Inflammatory macrophage (primary cell): ENCODE results near the gene NCLN.
A peak's percentile ranks its signal among the peaks of the same experiment; 100 is the strongest.
"Not testable (repeated sequence)": the region's sequence is repeated elsewhere in the genome, so short reads cannot be mapped to it uniquely, and the experiment has no call there.

Experiments used
- DNase-seq, 2 donors: peaks; one replicate each; pipeline ENCODE4 v3.0.0-alpha.2; 2020 to 2022

NCLN gene

GRCh38 chr19:3225677-3226093 is 40.0 kb downstream of the NCLN start:
- no peak for DNase-seq

- no peak for DNase-seq
Observed at GRCh38 chr19:3227054-3227626, 41.4 kb downstream of the NCLN start.

DNA sequence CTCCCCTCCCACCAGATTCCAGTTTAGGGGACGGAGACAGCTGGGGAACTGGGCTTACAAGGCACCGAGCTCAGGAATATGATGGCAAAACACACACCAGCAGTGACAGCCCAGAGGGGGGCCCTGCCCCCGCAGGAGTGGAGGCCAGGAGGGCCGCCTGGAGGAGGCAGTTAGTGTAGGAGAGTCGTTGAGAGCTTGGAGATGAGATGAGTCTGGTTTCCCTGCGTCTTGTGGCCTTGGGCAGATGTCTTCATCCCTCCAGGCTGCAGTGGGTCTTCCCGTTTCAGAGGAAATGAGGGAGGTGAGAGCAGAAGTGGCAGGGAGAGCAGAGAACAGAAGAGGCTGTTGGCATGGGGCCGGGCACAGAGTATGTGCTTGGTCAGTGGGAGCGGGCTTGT is 43.6 kb downstream of the NCLN start:
- no peak for DNase-seq

- DNase-seq: no peak
Observed at GRCh38 chr19:3229888-3230496, 44.3 kb downstream of the NCLN start.

DNA sequence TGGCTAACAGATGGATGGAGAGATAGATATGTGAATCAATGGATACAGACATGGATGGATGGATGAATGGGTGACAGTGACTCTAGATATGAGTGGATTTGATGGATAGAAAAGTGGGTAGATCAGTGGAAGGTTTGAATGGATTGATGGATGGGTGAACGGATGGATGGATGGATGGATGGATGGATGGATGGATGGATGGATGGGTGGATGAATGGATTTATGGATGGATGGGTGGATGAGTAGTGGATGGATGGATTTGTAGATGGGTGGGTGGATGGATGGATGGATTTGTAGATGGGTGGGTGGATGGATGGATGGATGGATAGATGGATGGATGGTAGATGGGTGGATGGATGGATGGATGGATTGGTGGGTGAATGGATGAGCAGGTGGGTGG is 45.6 kb downstream of the NCLN start:
- DNase-seq: no peak

DNA sequence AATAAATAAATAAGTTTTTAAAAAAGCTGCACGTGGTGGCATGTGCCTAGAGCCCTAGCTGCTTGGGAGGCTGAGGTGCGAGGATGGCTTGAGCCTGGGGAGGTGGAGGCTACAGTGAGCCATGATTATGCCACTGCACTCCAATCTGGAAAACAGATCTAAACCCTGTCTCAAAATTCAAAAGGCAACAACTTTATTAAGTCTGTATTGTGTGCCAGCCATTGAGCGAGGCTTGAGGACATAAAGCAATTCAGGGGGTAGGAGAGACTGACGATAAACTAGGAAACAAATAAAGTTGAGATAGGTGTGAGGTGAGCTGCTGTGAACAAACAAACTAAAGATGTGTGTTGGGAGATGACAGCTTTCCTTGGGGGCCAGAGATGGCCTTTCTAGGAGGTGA is 47.4 kb downstream of the NCLN start:
- no peak for DNase-seq

GRCh38 chr19:3233831-3234230 is 48.1 kb downstream of the NCLN start:
- no peak for DNase-seq

GRCh38 chr19:3234800-3235199 is 49.1 kb downstream of the NCLN start:
- DNase-seq: no peak

- not testable (repeated sequence) for DNase-seq
Observed at GRCh38 chr19:3235604-3236003, 49.9 kb downstream of the NCLN start.

GRCh38 chr19:3236272-3236671 is 50.5 kb downstream of the NCLN start:
- no peak for DNase-seq

DNA sequence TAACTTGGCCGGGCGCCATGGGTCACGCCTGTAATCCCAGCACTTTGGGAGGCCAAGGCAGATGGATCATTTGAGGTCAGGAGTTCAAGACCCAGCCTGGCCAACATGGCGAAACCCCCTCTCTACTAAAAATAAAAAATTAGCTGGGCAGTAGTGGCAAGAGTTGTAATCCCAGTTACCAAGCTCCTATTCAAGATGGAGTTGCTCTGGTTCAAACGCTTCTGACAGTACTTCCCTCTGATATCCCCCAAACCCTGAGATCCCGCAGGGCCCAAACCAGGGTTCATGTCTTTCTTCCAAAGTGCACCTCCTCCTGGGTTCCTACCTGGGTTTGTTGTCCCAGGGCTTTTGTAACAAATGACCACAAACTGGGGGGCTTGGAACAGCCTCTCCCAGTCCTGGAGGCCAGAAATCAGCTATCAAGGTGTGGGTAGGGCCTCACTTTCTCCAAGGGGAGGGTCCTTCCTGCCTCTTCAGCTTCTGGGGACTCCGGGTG is 52.4 kb downstream of the NCLN start:
- DNase-seq: no peak

DNA sequence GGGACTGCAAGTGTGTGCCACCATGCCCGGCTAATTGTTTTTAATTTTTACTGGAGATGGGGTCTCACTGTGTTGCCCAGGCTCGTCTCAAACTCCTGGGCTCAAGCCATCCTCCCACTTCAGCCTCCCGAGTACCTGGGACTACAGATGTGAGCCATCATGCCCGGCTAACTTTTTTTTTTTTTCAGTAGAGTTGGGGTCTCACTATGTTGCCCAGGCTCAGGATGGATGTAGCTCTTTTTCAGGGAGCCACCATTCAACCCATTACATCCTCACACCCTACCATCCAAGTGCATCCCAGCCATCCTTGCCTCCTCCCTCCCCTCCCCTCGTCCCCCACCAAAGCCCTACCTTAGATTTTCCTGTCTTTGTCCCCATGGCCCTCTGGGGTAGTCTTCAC is 53.6 kb downstream of the NCLN start:
- no peak for DNase-seq

DNA sequence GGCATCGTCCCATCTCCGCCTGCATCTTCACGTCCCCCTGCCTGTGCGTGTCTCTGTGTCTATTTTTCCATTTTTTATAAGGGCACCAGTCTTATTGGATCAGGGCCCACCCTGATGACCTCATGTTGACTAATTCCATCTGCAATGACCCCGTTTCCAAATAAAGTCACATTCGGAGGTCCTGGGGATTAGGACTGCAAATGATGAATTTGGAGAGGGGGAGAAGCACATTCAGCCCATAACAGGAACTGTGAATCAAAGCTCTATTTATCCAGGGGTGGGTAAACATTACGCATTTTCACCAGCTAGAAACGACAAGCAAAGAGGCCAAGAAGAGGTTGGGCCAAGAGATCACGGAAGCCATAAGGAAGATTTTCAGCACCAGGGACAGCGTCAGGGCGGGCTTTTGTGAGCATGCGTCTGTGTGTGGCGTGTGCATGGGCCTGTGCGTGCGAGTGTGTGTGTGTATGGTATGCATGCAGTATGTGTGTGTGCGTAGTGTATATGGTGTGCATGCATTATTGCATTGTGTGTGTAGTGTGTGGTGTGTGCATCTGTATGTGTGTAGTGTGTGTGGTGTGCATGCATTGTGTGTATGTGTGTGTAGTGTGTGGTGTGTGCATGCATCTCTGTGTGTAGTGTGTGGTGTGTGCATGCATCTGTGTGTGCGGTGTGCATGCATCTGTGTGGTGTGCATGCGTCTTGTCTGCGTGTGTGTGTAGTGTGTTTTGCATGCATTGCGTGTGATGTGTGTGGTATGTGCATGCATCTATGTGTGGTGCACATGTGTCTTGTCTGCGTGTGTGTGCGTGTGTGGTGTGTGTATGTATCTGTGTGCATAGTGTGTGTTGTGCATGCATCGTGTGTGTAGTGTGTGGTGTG is 58.3 kb downstream of the NCLN start:
- DNase-seq: peak; percentile 31 to 55

DNA sequence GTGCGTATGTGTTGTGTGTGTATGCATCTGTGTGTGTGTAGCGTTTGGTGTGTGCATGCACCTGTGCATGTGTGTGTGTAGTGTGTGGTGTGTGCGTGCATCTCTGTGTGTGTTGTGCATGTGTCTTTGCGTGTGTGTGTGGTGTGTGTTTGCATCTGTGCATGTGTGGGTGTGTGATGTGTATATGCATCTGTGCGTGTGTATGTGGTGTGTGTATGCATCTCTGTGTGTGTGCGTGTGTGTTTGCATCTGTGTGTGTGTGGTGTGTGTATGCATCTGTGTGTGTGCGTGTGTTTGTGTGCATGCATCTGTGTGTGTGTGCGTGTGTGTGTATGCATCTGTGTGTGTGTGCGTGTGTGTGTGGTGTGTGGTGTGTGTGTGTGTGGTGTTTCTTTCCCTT is 59.3 kb downstream of the NCLN start:
- DNase-seq: no peak

DNA sequence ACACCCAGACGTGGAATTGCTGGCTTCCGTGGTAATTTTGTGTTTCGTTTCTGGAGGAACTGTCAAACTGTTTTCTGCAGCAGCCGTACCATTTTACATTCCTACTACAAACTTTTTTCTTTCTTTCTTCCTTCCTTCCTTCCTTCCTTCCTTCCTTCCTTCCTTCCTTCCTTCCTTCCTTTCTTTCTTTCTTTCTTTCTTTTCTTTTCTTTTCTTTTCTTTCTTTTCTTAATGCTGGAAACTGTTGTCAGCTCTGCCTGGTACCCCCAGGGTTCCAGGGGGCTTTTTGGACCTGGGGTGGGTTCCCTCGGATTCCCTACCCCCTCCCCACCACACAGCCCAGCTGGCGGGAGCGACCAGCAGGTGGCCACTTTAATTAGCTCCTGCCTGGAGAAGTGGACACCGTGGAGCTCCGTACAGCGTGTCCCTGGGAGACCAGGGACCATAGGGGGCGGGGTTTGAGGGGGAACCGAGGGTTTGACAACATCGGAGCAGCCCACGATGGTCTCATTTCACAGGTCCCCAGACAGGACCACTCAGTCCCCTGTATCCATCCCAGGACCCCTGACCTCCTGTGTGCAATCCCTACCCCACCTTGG is 63.1 kb downstream of the NCLN start:
- DNase-seq: no peak

DNA sequence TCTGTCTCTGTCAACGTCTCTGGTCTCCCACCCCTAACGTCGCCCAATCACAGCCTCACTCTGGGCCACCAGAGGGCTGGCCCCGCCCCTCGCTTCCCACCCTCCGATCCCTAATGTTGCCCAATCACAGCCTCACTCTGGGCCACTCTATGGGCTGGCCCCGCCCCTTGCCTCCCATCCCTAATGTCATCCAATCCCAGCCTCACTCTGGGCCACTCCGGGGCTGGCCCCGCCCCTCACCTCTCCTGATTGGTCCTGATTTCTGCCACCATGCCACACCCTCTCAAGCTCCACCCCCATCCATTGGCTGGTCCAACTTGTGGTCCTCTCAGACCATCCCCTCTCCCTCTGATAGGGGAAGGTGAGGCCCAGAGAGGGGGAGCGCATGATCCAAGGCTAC is 63.7 kb downstream of the NCLN start:
- no peak for DNase-seq

- DNase-seq: peak; percentile 34 to 49
Observed at GRCh38 chr19:3250675-3251074, 64.9 kb downstream of the NCLN start.

DNA sequence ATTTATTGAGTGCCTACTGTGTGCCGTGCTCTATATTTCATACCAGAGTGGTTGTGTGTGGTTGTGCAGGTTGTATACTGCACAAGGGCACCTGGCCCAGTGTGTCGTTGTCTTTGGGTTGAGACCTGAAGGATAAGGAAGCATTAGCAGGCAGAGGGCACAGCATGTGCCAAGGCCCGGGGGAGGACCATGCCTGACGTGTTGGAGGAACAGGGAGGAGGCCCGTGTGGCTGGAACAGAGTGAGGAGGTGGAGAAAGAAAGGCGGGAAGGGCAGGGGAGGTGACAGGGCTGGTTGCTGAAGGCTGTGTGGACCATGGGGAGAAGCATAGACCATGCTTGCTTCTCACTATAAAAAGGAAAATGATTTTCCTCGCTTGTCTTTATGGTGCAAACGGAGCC is 65.5 kb downstream of the NCLN start:
- DNase-seq: no peak

GRCh38 chr19:3252650-3253049 is 66.9 kb downstream of the NCLN start:
- DNase-seq: no peak

DNA sequence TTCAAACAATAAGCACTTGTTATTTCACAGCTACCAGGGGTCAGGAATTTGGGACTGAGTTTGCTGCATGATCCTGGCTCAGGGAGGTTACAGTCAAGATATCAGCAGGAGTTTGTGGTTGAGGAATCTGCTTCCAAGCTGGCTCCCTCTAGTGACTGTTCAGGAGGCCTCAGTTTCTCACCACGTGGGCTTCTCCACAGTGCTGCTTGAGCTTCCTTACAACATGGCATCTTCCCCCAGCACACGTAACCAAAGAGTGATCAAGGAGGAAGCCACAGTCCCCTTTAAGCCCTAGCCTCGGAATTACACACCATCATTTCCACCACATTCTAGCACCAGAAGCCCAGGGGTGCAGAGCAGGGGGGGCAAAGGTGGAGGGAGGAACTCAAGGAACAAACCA is 67.5 kb downstream of the NCLN start:
- no peak for DNase-seq

- no peak for DNase-seq
Observed at GRCh38 chr19:3254520-3254919, 68.8 kb downstream of the NCLN start.

DNA sequence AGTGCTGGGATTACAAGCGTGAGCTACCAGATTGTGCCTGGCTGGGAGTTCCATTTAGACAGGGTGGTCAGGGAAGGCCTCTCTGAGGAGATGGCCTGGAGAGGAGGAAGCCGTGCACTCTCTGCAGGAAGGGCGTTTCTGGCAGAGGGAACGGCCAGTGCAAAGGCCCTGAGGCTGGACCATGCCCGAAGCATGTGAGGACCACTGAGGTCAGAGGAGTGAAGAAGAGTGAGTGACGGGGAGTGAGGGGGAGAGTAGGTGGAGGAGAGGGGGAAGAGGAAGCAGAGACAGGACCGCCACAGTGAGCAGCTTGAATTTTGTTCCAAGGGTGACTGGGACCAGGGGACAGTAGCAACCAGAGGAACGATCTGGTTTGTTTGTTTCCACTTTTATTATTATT is 71.3 kb downstream of the NCLN start:
- no peak for DNase-seq
